ENCODE data around the gene C4BPA.

C4BPA gene

GRCh38 chr1:207124389-207124788 is 20.4 kb downstream of the C4BPA start:
- no peak for DNase-seq (ENCODE audit: low read depth)

GRCh38 chr1:207128336-207128921 is 24.4 kb downstream of the C4BPA start:
- DNase-seq (ENCODE audit: low read depth): no peak

GRCh38 chr1:207129053-207129452 is 25.0 kb downstream of the C4BPA start:
- no peak for DNase-seq (ENCODE audit: low read depth)

GRCh38 chr1:207130252-207131036 is 26.4 kb downstream of the C4BPA start:
- DNase-seq (ENCODE audit: low read depth): no peak

- DNase-seq (ENCODE audit: low read depth): no peak
Observed at GRCh38 chr1:207131163-207131562, 27.1 kb downstream of the C4BPA start.

GRCh38 chr1:207134581-207134980 is 30.5 kb downstream of the C4BPA start:
- DNase-seq (ENCODE audit: low read depth): no peak

- no peak for DNase-seq (ENCODE audit: low read depth)
Observed at GRCh38 chr1:207139616-207140015, 35.6 kb downstream of the C4BPA start.

- DNase-seq (ENCODE audit: low read depth): no peak
Observed at GRCh38 chr1:207140536-207140935, 36.5 kb downstream of the C4BPA start.

- no peak for DNase-seq (ENCODE audit: low read depth)
Observed at GRCh38 chr1:207145401-207146058, 41.5 kb downstream of the C4BPA start.

- DNase-seq (ENCODE audit: low read depth): no peak
Observed at GRCh38 chr1:207151920-207152319, 47.9 kb downstream of the C4BPA start.

GRCh38 chr1:207152792-207153468 is 48.9 kb downstream of the C4BPA start:
- DNase-seq (ENCODE audit: low read depth): no peak

- DNase-seq (ENCODE audit: low read depth): no peak
Observed at GRCh38 chr1:207155028-207155427, 51.0 kb downstream of the C4BPA start.

- DNase-seq (ENCODE audit: low read depth): no peak
Observed at GRCh38 chr1:207156095-207156494, 52.1 kb downstream of the C4BPA start.

- DNase-seq (ENCODE audit: low read depth): no peak
Observed at GRCh38 chr1:207156826-207157225, 52.8 kb downstream of the C4BPA start.

GRCh38 chr1:207164086-207164485 is 60.1 kb downstream of the C4BPA start:
- no peak for DNase-seq (ENCODE audit: low read depth)

- DNase-seq (ENCODE audit: low read depth): no peak
Observed at GRCh38 chr1:207172321-207172720, 68.3 kb downstream of the C4BPA start.

GRCh38 chr1:207172885-207173284 is 68.9 kb downstream of the C4BPA start:
- DNase-seq (ENCODE audit: low read depth): no peak

GRCh38 chr1:207173396-207173795 is 69.4 kb downstream of the C4BPA start:
- DNase-seq (ENCODE audit: low read depth): no peak

GRCh38 chr1:207174913-207175312 is 70.9 kb downstream of the C4BPA start:
- DNase-seq (ENCODE audit: low read depth): no peak

GRCh38 chr1:207179036-207179435 is 75.0 kb downstream of the C4BPA start:
- DNase-seq (ENCODE audit: low read depth): no peak

GRCh38 chr1:207181847-207182246 is 77.8 kb downstream of the C4BPA start:
- no peak for DNase-seq (ENCODE audit: low read depth)

GRCh38 chr1:207186503-207186902 is 82.5 kb downstream of the C4BPA start:
- no peak for DNase-seq (ENCODE audit: low read depth)

- no peak for DNase-seq (ENCODE audit: low read depth)
Observed at GRCh38 chr1:207188901-207189300, 84.9 kb downstream of the C4BPA start.

All from stimulated activated CD8-positive, alpha-beta memory T cell treated with anti-CD3 and anti-CD28 coated beads, Interleukin-12 subunit alpha, Interleukin-12 subunit beta, amount 100 ng/mL, for 1 hour (primary cell).